Heart left ventricle (tissue), 16 donors: ENCODE data around the gene DPPA4. TPM values are rescaled to one million over a fixed set of nuclear protein-coding genes. Genes with fewer than 3 reads are reported as not detected.
A peak's percentile ranks its signal among the peaks of the same experiment; 100 is the strongest.
"Not testable (repeated sequence)": the region's sequence is repeated elsewhere in the genome, so short reads cannot be mapped to it uniquely, and the experiment has no call there.

ENCODE experiments used
- ATAC-seq, 4 donors: fragments of 200-7000 bp; cut with Tn5 transposase; one replicate each; pipeline ENCODE4 v1.9.1; 2020 to 2022; ENCODE audit warnings: moderate library complexity in 4 of 4, mild to moderate bottlenecking in 3 of 4, moderate number of reproducible peaks in 1 of 4
- DNase-seq, 5 donors: peaks; one replicate each; pipeline ENCODE4 v3.0.0-alpha.2; 2020
- H3K27ac ChIP-seq, 12 donors: fragments of 200-600 bp; sonication (generic) in 4 of 12; one replicate each; pipeline versions ENCODE4 v1.5.0 to v1.8.0; 2016 to 2022; ENCODE audit warnings: mild to moderate bottlenecking in 2 of 12
- H3K27me3 ChIP-seq, 9 donors: fragments of 200-600 bp; sonication (generic) in 2 of 9; one replicate each; pipeline versions ENCODE4 v1.5.1 to v1.8.0; 2016 to 2022; ENCODE audit warnings: mild to moderate bottlenecking in 3 of 9
- H3K36me3 ChIP-seq, 9 donors: fragments of 200-600 bp; sonication (generic) in 2 of 9; one replicate each; pipeline versions ENCODE4 v1.5.0 to v1.8.0; 2018 to 2022; ENCODE audit warnings: mild to moderate bottlenecking in 2 of 9
- H3K4me1 ChIP-seq, 12 donors: fragments of 200-600 bp; sonication (generic) in 4 of 12; one replicate each; pipeline versions ENCODE4 v1.5.0 to v1.8.0; 2016 to 2022; ENCODE audit warnings: mild to moderate bottlenecking in 3 of 12
- H3K4me3 ChIP-seq, 12 donors: fragments of 200-600 bp; sonication (generic) in 4 of 12; one replicate each; pipeline versions ENCODE4 v1.5.0 to v1.8.0; 2017 to 2022; ENCODE audit warnings: mild to moderate bottlenecking in 9 of 12, moderate library complexity in 4 of 12
- H3K9me3 ChIP-seq, 12 donors: fragments of 200-600 bp; sonication (generic) in 4 of 12; one replicate each; pipeline versions ENCODE4 v1.5.0 to v1.8.0; 2016 to 2022; ENCODE audit warnings: mild to moderate bottlenecking in 1 of 12
- POLR2A ChIP-seq, 2 donors: fragments of 450-650 bp; IDR thresholded peaks; one replicate each; pipeline ENCODE4 v1.6.1; 2017; ENCODE audit warnings: antibody characterized with exemption in 2 of 2, mild to moderate bottlenecking in 2 of 2, moderate library complexity in 2 of 2
- WGBS, 4 donors: extraction: QIAGEN DNeasy Blood & Tissue Kit in 2 of 4; methylation state at CpG; one replicate each; pipeline versions ENCODE4 v1.1.5 to v1.1.7; 2013 to 2018; 5-methylcytosine and 5-hydroxymethylcytosine counted together
- intact Hi-C, 10 donors: fragments of 100-400 bp; cut with DNase I; formaldehyde crosslinking; loops; one replicate each; pipeline versions ENCODE4 v1.11.1 to v1.14.2; 2022
- polyA plus RNA-seq, 2 donors: library from polyadenylated mRNA; stranded (reverse); fragments of 200-250 nt; gene quantifications; one replicate each; pipeline ENCODE4 v1.2.3, GENCODE V29; 2013
- total RNA-seq, 9 donors: library from RNA; depleted of rRNA in 2 of 9; stranded (reverse); fragments of >200 nt in 2 of 9; fragmentation: NEBNext Ultra II Directional in 3 of 9; extraction: Animal tissue kit (Norgen Biotek cat#: 25700) in 3 of 9; gene quantifications; one replicate each; pipeline versions ENCODE4 v1.1.0 to v1.2.4, GENCODE V29; 2016 to 2023
- TF ChIP-seq, protein P1 (sequence below), 12 donors: fragments of 200-600 bp; sonication (generic) in 4 of 12; IDR thresholded peaks; one replicate each; pipeline versions ENCODE4 v1.5.0 to v1.8.0; 2018 to 2022; ENCODE audit warnings: antibody characterized with exemption in 12 of 12, mild to moderate bottlenecking in 5 of 12
- donor health status: ischemic (EF 13 %, LVEDD 7.1; RV severe dilation, severe dysfunction).
- donor health status: healthy with polysubstance abuse.
- donor health status: DM: no; HTN: yes; CAD: no.
- donor health status: DM: no; HTN: no; CAD: no.
- donor health status: ischemic (EF 25% LVEDD 6.9; RV normal size, moderate dysfunction).
- donor health status: ischemic (EF 25% LVEDD 5.7; RV mildly dilated, moderate dysfunction).
- donor health status: healthy.
- donor health status: DM: yes; HTN: yes; CAD: no.
- donor health status: ischemic (EF 35%, LVEDD 5.7; RV mildly dilated, moderate dysfunction).
- donor health status: nonischemic (EF 11% LVEDD 7.7; RV severe dilation, severe dysfunction).
- donor health status: DM: yes; HTN: yes; CAD: no.
- donor health status: PGD.
- donor health status: ischemic (EF 29% LVEDD 5.4; RV normal size, mild dysfunction).
- donor health status: nonischemic (EF 23%, LVEDD 6.1; RV moderate dilation, normal function).

DPPA4 gene
- total and polyA plus RNA-seq, 11 donors: not detected

DNA sequence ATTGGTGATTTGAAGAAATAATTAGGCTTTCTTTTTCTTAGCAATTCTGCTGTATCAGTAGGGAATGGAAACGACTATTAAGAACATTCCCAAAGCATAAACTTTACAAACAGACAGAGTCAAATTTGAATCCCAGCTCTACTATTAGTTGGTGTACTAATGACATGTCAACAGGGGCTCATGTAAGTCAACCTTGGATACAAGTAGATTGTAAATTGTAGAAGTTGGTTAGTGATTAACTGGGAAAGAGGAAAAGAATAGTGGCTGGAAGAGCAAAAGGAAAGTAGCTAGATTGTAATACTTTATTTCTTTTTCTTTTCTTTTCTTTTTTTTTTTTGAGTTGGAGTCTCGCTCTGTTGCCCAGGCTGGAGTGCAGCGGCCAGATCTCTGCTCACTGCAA, 38.6 kb upstream of the DPPA4 start:
- Histone ChIP-seq H3K4me3 (no peak overlapping the region), H3K9me3 (no peaks in the 10 kb centered on the region), H3K4me1 (no peaks in the 10 kb centered on the region), H3K27ac (no peak overlapping the region), H3K36me3 (no peaks in the 10 kb centered on the region), H3K27me3 (no peaks in the 10 kb centered on the region)
- ATAC-seq (no peak), DNase-seq (no peak)
- WGBS, 4 donors: 83 to 91% (median 87%) methylated on average over 3 of the region's 3 CpGs
- intact Hi-C loops: no loop called here
- TF ChIP-seq, protein P1, sequence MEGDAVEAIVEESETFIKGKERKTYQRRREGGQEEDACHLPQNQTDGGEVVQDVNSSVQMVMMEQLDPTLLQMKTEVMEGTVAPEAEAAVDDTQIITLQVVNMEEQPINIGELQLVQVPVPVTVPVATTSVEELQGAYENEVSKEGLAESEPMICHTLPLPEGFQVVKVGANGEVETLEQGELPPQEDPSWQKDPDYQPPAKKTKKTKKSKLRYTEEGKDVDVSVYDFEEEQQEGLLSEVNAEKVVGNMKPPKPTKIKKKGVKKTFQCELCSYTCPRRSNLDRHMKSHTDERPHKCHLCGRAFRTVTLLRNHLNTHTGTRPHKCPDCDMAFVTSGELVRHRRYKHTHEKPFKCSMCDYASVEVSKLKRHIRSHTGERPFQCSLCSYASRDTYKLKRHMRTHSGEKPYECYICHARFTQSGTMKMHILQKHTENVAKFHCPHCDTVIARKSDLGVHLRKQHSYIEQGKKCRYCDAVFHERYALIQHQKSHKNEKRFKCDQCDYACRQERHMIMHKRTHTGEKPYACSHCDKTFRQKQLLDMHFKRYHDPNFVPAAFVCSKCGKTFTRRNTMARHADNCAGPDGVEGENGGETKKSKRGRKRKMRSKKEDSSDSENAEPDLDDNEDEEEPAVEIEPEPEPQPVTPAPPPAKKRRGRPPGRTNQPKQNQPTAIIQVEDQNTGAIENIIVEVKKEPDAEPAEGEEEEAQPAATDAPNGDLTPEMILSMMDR (IDR thresholded peaks at IDR 0.05): no peak
- TF ChIP-seq POLR2A (IDR thresholded peaks at IDR 0.05): no peak

DNA sequence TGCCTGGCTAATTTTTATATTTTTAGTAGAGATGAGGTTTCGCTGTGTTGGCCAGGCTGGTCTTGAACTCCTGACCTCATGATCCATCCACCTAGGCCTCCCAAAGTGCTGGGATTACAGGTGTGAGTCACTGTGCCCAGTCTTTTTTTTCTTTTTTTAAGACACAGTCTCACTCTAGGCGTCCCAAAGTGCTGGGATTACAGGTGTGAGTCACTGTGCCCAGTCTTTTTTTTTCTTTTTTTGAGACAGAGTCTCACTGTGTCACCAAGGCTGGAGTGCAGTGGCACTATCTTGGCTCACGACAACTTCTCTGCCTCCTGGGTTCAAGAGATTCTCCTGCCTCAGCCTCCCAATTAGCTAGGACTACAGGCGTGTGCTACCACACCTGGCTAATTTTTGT, 37.1 kb upstream of the DPPA4 start:
- H3K27me3 ChIP-seq, intact Hi-C loops, H3K27ac ChIP-seq, H3K9me3 ChIP-seq, ATAC-seq, DNase-seq, H3K4me1 ChIP-seq, H3K36me3 ChIP-seq, H3K4me3 ChIP-seq: not testable (repeated sequence)
- 84 to 87% (median 86%) methylated on average over 4 of the region's 4 CpGs for WGBS, 4 donors

DNA sequence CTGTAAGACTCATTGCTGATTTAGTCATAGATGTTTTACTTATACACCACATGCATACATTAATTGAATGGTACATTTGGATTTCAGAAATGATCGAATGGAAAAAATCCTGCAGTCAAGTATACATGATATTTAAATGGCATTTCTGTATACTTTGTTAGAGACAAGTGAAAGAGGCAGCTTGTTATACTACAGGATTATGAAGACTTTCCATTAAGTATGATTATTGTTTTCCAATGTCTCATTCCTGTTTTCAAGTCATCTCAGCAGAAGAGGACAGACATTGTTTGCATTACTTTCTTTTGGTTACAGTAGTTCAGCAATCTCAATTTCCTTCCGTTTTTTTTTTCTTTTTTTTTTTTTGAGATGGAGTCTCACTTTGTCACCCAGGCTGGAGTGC, 36.6 kb upstream of the DPPA4 start:
- no peaks in the 10 kb centered on the region for H3K4me1 ChIP-seq
- no peak for TF ChIP-seq POLR2A (IDR thresholded peaks at IDR 0.05)
- TF ChIP-seq, protein P1 (IDR thresholded peaks at IDR 0.05): no peak
- H3K27ac ChIP-seq: no peak overlapping the region
- DNase-seq: no peak
- no peaks in the 10 kb centered on the region for H3K36me3 ChIP-seq
- intact Hi-C loops: no loop called here
- no peak overlapping the region for H3K4me3 ChIP-seq
- H3K9me3 ChIP-seq: no peaks in the 10 kb centered on the region
- H3K27me3 ChIP-seq: no peaks in the 10 kb centered on the region
- no peak for ATAC-seq
- 63 to 79% (median 74%) methylated on average over 2 of the region's 2 CpGs for WGBS, 4 donors

DNA sequence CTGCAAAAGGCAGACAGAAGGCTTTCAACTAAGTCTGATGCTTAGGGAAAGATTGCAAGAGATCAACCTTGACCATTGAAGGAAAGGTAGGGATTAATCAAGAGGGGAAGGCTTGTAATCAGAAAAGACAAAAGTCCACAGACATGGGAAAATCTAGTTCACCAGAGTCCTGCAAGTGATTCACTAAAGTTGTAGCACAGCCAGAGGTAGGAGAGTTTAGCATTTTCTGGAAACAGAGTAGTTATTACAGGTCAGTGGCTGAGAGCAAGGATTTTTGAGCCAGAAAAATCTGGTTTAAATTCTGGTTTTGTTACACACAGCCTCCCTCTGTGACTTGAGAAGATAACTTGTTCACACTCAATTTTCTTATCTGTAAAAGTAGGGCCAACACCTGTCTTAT, 35.3 kb upstream of the DPPA4 start:
- Histone ChIP-seq H3K9me3 (no peaks in the 10 kb centered on the region), H3K4me3 (no peak overlapping the region), H3K4me1 (no peaks in the 10 kb centered on the region), H3K36me3 (no peaks in the 10 kb centered on the region), H3K27ac (no peak overlapping the region), H3K27me3 (no peaks in the 10 kb centered on the region)
- DNase-seq (no peak), ATAC-seq (no peak)
- TF ChIP-seq, protein P1 (IDR thresholded peaks at IDR 0.05): no peak
- TF ChIP-seq POLR2A (IDR thresholded peaks at IDR 0.05): no peak
- intact Hi-C loops: no loop called here

DNA sequence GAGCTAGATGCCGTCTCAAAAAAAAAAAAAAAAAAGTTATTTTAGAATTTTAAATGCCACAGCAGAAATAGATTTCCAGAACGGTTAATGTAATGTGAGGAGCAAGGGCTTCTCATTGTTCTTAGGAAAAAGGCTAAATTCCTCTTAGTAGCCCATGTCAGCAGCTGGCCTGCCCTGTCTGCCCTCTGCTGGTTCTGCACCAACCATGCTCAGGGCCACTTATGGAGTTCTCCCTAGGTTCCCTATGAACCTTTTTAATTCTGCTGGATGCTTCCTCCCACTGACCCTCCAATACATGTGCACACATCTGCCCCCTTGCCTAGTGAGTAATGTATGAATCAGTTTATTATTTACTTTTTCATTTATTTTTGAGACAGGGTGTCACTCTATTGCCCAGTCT, 32.2 kb upstream of the DPPA4 start:
- TF ChIP-seq, protein P1 (IDR thresholded peaks at IDR 0.05): peak in 1 of 12 donors; percentile 9
- no peak for TF ChIP-seq POLR2A (IDR thresholded peaks at IDR 0.05)
- Histone ChIP-seq H3K27me3 (no peaks in the 10 kb centered on the region), H3K4me1 (no peaks in the 10 kb centered on the region), H3K9me3 (no peaks in the 10 kb centered on the region), H3K36me3 (no peaks in the 10 kb centered on the region), H3K27ac (no peak overlapping the region), H3K4me3 (no peak overlapping the region)
- intact Hi-C loops: no loop called here
- 56 to 78% (median 68%) methylated on average over 2 of the region's 2 CpGs for WGBS, 4 donors
- DNase-seq (no peak), ATAC-seq (no peak)
